Measurements from ENCODE around the gene CLTCL1.

Gene CLTCL1

DNA sequence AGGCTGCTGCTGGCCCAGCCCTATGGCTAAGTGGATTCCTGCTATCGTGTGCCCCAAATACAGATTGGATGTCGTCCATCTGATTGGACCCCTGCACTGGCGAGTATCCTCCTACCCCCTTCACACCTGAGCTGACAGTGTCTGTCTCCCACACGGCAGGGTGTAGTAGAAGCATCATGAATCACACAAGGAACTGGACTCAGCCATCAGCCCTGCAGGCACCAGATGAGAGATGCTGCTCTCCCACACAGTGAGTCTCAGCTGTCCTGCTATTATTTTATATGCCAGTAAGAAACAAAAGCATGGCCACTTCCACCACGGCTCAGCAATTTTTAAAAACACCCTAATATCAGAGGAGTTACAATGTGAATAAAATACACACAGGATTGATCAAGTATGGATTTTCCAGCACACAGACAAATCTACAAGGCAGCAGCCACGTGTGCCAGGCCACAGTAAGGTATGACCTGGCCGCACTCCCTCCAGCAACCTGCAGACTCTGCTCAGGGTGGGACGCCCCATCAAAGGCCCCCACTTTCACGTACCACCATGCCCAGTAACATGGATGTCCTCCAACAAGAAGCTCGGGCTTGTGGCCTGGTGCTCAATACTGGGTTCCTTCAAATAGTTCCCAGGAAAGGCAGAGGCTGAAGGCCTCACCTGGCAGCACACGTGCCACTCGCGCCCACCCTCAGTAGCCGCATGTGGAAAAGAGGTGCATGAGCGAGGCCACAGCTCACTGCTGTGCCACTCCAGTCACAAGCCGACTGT is 96.6 kb downstream of the CLTCL1 start:
- ChIA-PET CTCF (interaction anchor here (1.8 kb wide), 1 partner anchor 16 kb away, joined by 11 read pairs; the partner anchor contains the start of gene SLC25A1), POLR2A (no interaction called here)
- DNase-seq (ENCODE audit: extremely low spot score), result no peak
- TF ChIP-seq, protein P1, sequence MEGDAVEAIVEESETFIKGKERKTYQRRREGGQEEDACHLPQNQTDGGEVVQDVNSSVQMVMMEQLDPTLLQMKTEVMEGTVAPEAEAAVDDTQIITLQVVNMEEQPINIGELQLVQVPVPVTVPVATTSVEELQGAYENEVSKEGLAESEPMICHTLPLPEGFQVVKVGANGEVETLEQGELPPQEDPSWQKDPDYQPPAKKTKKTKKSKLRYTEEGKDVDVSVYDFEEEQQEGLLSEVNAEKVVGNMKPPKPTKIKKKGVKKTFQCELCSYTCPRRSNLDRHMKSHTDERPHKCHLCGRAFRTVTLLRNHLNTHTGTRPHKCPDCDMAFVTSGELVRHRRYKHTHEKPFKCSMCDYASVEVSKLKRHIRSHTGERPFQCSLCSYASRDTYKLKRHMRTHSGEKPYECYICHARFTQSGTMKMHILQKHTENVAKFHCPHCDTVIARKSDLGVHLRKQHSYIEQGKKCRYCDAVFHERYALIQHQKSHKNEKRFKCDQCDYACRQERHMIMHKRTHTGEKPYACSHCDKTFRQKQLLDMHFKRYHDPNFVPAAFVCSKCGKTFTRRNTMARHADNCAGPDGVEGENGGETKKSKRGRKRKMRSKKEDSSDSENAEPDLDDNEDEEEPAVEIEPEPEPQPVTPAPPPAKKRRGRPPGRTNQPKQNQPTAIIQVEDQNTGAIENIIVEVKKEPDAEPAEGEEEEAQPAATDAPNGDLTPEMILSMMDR (IDR thresholded peaks at IDR 0.05; ENCODE audit: control extremely low read depth, extremely low read depth, low read depth, missing control alignments), result no peak

DNA sequence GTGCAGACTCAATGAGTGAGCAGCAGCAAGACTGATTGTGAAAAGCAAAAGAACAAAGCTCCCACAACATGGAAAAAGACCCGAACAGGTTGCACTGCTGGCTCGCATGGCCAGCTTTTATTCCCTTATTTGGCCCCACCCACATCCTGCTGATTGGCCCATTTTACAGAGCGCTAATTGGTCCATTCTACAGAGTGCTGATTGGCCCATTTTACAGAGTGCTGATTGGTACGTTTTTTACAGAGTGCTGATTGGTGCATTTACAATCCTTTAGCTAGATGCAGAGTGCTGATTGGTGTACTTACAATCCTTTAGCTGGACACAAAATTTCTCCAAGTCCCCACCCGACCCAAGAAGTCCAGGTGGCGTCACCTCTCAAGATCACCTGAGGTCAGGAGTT is 97.6 kb downstream of the CLTCL1 start:
- TF ChIP-seq, protein P1 (IDR thresholded peaks at IDR 0.05; ENCODE audit: control extremely low read depth, extremely low read depth, low read depth, missing control alignments), result no peak
- no peak for DNase-seq (ENCODE audit: extremely low spot score)
- ChIA-PET POLR2A (interaction anchor here (0.5 kb wide), 1 partner anchor 36 kb away, joined by 5 read pairs; no protein-coding TSS in a partner anchor), CTCF (interaction anchor here (1.0 to 1.8 kb wide), 2 partner anchors 9 to 14 kb away, joined by 3 to 11 read pairs; partner anchors contain the start of gene SLC25A1)

DNA sequence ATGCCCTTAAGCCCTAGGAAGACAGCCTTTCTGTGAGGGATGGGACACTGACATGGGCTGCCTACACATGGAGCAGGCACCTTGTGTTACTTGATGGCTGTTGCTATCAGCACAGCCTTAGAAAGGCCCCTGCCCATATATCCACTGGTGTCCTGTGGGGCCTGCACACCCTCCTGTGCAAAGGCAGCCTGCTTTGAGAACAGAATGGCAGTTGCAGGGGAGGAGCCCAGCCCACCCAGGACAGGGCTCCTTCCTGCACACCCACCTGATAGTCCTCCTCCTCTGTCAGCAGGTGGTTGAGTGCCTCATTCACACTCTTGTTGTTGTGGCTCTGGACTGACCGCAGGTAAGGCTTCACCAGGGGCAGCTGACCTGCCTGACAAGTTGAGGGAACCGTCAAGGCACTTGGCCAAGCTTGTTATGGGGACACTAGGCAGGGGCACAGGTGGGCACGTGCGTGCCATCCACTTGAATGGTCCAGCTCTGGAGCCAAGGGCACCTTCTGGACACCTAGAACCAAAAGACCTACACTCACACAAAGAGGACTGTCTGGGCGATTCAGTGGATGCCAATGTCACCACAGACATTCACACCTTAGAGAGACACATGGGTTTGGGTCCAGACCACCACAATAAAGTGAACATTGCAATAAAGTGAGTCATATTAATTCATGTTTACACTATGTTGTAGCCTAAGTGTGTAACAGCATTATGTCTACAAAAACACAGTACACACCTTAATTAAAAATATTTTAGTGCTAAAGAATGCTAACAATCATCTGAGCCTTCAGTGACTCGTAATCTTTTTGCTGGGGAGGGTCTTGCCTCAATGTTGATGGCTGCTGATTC is 103.6 kb downstream of the CLTCL1 start:
- ChIA-PET POLR2A (no interaction called here), CTCF (interaction anchor here (1.1 kb wide), 1 partner anchor 442 kb away, joined by 3 read pairs; no protein-coding TSS in a partner anchor)
- DNase-seq (ENCODE audit: extremely low spot score), result no peak
- TF ChIP-seq, protein P1 (IDR thresholded peaks at IDR 0.05; ENCODE audit: control extremely low read depth, extremely low read depth, low read depth, missing control alignments), result no peak

DNA sequence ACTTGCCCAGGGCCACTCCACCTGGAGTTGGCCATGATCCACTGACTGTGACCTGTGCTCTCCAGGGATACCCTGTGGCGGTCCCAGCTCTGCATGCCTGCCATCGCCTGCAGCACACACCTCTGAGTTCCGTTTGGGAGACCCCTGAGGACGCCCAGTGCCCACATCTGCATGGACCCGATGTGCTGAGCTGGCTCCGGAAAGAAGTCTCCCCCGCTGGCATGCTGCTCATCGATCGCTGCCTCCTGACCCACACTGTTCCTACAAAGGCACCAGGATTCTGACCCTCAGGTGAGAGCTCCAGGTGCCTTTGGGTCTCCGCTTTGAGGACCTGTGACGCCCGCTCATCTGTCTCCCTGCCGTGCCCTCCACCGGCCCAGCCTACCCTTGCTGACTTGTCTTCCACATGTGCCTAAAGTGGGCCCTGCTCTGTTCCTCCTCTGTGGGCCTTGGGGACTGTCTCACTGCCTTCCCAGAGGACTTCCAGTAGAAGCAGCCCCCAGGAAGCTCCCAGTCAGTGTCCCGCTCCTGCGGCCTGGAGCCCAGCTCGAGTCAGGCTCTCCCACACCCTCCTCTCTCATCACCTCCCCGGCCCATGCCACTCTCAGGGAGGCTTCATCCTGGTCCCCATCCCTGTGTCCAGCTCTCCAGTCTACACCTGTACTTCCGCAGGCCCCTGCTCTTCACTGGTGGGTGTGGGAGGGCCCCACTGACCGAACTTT is 107.1 kb downstream of the CLTCL1 start:
- ChIA-PET CTCF (interaction anchor here (1.1 to 1.5 kb wide), 2 partner anchors 11 to 445 kb away, joined by 4 read pairs; no protein-coding TSS in a partner anchor), POLR2A (no interaction called here)
- no peak for DNase-seq (ENCODE audit: extremely low spot score)
- TF ChIP-seq, protein P1 (IDR thresholded peaks at IDR 0.05; ENCODE audit: control extremely low read depth, extremely low read depth, low read depth, missing control alignments), result no peak

DNA sequence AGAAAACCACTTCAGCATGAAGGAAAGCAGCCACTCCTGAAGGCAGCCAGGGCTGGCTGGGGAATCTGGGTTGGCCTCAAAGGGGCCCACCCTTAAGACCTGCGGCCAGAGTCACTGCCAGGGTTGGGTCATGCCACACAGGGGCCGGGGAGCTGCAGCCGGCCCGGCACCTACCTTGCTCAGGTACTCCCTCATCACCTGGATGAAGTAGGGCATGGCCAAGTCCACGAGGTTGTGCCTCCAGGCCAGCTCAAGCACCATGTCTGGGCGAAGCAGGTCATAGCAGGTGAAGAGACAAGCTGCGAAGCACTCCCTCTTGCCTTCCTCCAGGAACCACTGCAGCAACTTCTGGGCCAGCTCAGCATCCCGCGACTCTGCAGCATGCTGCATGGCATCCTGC is 108.3 kb downstream of the CLTCL1 start:
- TF ChIP-seq, protein P1 (IDR thresholded peaks at IDR 0.05; ENCODE audit: control extremely low read depth, extremely low read depth, low read depth, missing control alignments), result no peak
- no peak for DNase-seq (ENCODE audit: extremely low spot score)
- CTCF ChIA-PET, result interaction anchor here (0.8 to 1.6 kb wide), 5 partner anchors 35 to 496 kb away, joined by 3 to 5 read pairs (median 3); no protein-coding TSS in a partner anchor
- POLR2A ChIA-PET, result interaction anchor here (0.9 kb wide), 1 partner anchor 249 kb away, joined by 3 read pairs; the partner anchor contains the start of gene HIRA
